NCI-H524 treated with DMSO at 0.1 percent for 48 hours (cell line): Measurements from ENCODE around the gene PIK3R3.
"Not testable (repeated sequence)": the region's sequence is repeated elsewhere in the genome, so short reads cannot be mapped to it uniquely, and the experiment has no call there.

ENCODE experiments used
- DNase-seq: peaks from one replicate; lab custom pipeline; 2025; lab: John Stamatoyannopoulos, UW

PIK3R3 gene

DNA sequence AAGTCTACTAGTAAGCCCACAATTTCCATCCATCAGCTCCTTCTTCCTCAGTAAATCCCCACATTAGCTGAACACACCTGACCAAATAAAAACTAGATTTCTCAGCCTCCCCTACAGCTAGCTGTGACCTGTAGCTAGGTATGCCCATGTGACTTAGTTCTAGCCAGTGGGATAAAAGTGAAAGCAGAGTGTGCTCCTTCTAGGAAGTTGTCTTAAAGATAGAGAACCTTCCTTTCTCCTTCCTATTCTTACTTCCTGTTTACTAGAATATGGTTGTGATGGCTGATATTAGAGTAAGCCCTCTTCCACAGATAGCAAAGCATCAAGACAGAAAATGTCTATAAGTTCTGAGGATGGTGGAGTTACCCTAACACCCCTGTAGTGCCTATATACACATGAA, 67.0 kb downstream of the PIK3R3 start:
- DNase-seq, result no peak

DNA sequence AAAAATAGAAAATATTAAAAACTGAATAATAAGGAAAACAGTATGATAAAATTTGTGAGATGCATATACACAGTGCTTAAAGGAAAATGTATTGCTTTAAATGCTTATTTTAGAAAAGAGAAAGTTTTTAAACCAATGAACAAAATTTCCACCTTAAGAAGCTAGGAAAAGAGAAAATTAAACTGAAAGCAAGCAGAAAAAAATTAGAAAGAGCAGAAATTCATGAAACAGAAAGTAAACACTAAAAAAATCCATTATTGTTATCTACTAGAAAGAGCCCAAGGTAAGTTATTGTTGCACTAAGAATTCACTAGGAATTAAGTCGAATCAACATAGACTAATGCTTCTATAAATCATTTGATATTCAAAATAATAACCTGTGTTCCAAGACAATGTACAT, 67.7 kb downstream of the PIK3R3 start:
- no peak for DNase-seq

GRCh38 chr1:46062651-46063319, 69.6 kb downstream of the PIK3R3 start:
- no peak for DNase-seq

DNA sequence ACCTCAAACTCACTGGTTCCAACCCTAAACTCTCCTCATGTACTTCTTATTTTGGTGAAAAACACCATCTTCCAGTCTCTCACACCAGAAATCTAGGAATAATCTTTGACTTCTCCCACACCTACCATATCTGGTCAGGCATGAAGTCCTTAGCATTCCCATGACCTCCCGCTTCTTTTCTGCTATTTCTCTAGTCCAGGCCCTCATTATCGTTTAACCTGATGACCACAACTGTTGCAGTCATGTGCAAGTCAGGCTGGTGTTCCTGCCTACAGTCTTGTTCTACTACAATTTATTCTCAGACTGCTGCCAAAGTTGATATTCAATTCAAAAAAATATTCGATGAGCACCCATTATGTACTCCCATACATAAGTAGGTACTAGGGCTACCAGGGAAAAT, 71.3 kb downstream of the PIK3R3 start:
- DNase-seq, result no peak

GRCh38 chr1:46058936-46059335, 73.5 kb downstream of the PIK3R3 start:
- no peak for DNase-seq

DNA sequence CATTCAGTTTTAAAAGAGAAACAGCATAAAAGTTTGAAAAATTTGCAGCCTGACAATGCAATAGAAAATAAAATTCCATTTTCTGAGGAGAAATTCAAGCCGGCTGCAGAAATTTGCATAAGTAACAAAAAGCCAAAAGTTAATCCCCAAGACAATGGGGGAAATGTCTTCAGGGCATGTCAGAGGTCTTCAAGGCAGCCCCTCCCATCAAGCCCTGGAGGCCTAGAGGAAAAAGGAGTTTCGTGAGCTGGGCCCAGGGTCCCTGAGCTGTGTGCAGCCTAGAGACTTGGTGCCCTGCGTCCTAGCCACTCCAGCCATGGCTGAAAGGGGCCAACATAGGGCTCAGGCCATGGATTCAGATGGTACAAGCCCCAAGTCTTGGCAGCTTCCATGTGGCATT, 74.6 kb downstream of the PIK3R3 start:
- no peak for DNase-seq

GRCh38 chr1:46057215-46057614, 75.2 kb downstream of the PIK3R3 start:
- not testable (repeated sequence) for DNase-seq

DNA sequence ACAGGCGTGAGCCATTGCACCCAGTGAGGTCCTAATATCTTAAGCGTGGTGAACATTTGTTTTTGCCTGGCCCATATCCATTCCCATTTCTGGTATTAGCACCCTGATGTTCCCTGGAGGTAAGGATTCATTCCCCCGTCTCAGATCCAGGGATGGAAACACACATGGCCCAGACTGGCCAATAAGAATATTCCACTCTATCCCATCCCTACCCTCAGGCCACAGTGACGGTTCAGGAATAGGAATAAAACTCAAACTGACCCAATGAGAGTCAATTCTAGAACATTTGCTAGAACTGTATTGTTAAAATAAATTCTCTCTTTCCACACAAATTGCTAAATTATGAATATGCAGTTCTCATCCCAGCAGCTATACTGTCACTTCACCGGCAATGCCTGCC, 76.1 kb downstream of the PIK3R3 start:
- DNase-seq, result no peak

DNA sequence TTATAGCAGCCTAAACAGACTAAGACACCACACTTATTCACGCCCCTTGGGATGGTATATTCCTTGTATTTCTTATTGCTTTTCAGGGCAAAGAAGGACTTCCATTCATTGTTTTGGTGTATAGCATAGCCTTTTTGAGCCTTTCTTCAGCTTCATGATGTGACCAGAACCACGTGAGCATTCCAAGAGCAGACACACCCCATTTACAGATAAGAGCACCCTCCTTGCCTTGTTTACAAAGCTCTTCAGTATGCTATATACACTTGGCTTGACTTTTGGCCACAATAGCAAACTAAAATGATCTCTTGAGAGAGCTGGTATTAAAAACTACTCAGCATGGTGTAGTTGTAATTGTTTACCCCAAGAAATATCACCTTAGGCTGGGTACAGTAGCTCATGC, 78.7 kb downstream of the PIK3R3 start:
- no peak for DNase-seq

GRCh38 chr1:46044116-46044515, 88.3 kb downstream of the PIK3R3 start:
- DNase-seq, result no peak

GRCh38 chr1:46043458-46044017, 88.9 kb downstream of the PIK3R3 start:
- no peak for DNase-seq

- no peak for DNase-seq
Measured at GRCh38 chr1:46041974-46042373, 90.5 kb downstream of the PIK3R3 start.

- no peak for DNase-seq
Measured at GRCh38 chr1:46041551-46041950, 90.9 kb downstream of the PIK3R3 start.

GRCh38 chr1:46039571-46040052, 92.8 kb downstream of the PIK3R3 start:
- no peak for DNase-seq

GRCh38 chr1:46036894-46037839, 95.3 kb downstream of the PIK3R3 start:
- DNase-seq, result peak; percentile 24

GRCh38 chr1:46034601-46035516, 97.6 kb downstream of the PIK3R3 start:
- no peak for DNase-seq

DNA sequence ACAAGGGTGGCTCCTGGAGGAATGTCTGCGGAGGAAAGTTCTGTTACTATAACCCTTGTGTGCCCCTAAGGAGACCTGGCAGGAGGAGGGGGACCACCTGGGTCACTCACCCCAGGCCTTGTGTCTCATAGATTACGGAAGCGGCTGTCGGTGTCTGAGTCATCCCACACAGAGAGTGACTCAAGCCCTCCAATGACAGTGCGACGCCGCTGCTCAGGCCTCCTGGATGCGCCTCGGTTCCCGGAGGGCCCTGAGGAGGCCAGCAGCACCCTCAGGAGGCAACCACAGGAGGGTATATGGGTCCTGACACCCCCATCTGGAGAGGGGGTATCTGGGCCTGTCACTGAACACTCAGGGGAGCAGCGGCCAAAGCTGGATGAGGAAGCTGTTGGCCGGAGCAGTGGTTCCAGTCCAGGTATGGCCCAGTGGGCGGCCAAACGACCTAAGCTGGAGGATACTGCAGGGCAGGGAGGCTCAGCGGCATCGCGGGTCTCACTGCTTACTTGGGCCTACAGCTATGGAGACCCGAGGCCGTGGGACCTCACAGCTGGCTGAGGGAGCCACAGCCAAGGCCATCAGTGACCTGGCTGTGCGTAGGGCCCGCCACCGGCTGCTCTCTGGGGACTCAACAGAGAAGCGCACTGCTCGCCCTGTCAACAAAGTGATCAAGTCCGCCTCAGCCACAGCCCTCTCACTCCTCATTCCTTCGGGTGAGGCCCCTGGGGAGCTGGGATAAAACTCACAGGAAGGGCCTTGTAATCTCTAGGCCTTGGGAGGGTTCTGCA, 101.4 kb downstream of the PIK3R3 start:
- no peak for DNase-seq

DNA sequence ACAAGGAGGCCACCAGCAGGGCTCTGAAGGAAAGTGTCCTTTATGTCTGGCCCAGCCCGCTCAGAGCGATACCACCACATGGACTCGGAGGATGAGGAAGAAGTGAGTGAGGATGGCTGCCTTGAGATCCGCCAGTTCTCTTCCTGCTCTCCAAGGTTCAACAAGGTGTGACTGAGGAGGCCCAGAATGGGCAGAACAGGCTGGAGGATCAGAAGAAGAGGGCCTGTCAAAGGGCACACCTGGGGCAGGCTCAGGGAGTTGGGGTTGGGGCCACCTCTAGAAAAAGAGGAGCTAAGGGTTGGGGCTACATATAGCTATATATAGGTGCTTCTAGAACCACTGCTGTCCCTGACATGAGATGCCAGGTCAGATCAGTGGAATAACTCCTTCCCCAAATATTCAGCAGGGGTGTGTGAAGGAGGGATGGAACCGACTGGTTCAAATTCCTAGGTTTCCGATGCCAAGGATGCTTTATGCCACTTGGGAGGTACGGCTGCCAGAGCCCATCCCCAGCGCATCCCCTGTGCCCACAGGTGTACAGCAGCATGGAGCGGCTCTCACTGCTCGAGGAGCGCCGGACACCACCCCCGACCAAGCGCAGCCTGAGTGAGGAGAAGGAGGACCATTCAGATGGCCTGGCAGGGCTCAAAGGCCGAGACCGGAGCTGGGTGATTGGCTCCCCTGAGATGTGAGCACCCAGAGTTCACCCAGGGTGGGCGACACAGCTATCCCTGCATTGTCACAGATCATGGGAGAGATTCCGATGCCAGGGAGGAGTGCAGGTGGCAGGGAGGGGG, 102.2 kb downstream of the PIK3R3 start:
- no peak for DNase-seq

GRCh38 chr1:46027788-46028573, 104.4 kb downstream of the PIK3R3 start:
- DNase-seq, result no peak
